GM23338 (cell line): ENCODE measurements around the gene MAN1C1. TPM values are rescaled to one million over a fixed set of nuclear protein-coding genes. Genes with fewer than 3 reads are reported as not detected.

ENCODE experiments used
- ATAC-seq: fragments of 200-7000 bp; cut with Tn5 transposase; 3 replicates; pipeline ENCODE4 v1.9.1; 2020
- DNase-seq: peaks from one replicate; pipeline ENCODE4 v3.0.0-alpha.2; 2015; ENCODE audit warnings: low spot score
- H2AFZ ChIP-seq: fragments of 200-600 bp; sonication (generic); 2 replicates; pipeline ENCODE4 v1.8.0; 2016; ENCODE audit warnings: antibody characterized with exemption, mild to moderate bottlenecking, moderate library complexity
- H3F3A ChIP-seq: fragments of 200-600 bp; sonication (generic); replicated peaks from 2 replicates; pipeline ENCODE4 v1.8.0; 2017; ENCODE audit warnings: antibody characterized with exemption, mixed run types, low read depth
- H3K27ac ChIP-seq: fragments of 200-600 bp; sonication (generic); 2 replicates; pipeline ENCODE4 v1.6.1; 2016; ENCODE audit warnings: low read depth
- H3K27me3 ChIP-seq: fragments of 200-600 bp; sonication (generic); 2 replicates; pipeline ENCODE4 v1.8.0; 2016; ENCODE audit warnings: mild to moderate bottlenecking, mixed run types, moderate library complexity; ENCODE audit not compliant: insufficient read depth
- H3K36me3 ChIP-seq: fragments of 200-600 bp; sonication (generic); 2 replicates; pipeline ENCODE4 v1.8.0; 2016; ENCODE audit warnings: mild to moderate bottlenecking; ENCODE audit not compliant: insufficient read depth
- H3K4me1 ChIP-seq: fragments of 200-600 bp; sonication (generic); 2 replicates; pipeline ENCODE4 v1.8.0; 2016; ENCODE audit warnings: mild to moderate bottlenecking, moderate library complexity; ENCODE audit not compliant: insufficient read depth
- H3K4me2 ChIP-seq: fragments of 200-600 bp; sonication (generic); 2 replicates; pipeline ENCODE4 v1.7.1; 2017; ENCODE audit warnings: mixed run types
- H3K4me3 ChIP-seq: fragments of 200-600 bp; sonication (generic); 2 replicates; pipeline ENCODE4 v1.6.1; 2016; ENCODE audit warnings: mixed run types
- H3K79me2 ChIP-seq: fragments of 200-600 bp; sonication (generic); replicated peaks from 2 replicates; pipeline ENCODE4 v1.8.0; 2017; ENCODE audit warnings: mild to moderate bottlenecking; ENCODE audit not compliant: insufficient read depth
- H3K9me2 ChIP-seq: fragments of 200-600 bp; sonication (generic); 2 replicates; pipeline ENCODE4 v1.8.0; 2017; ENCODE audit not compliant: insufficient read depth
- H4K20me1 ChIP-seq: fragments of 200-600 bp; sonication (generic); replicated peaks from 2 replicates; pipeline ENCODE4 v1.8.0; 2017; ENCODE audit warnings: mild to moderate bottlenecking; ENCODE audit not compliant: insufficient read depth
- H3K27ac Mint-ChIP-seq: 2 replicates; pipeline ENCODE4 v1.8.0; 2020; ENCODE audit warnings: inconsistent platforms, mild to moderate bottlenecking, moderate library complexity, mixed read lengths
- H3K27me3 Mint-ChIP-seq: 3 replicates; pipeline ENCODE4 v1.8.0; 2022; ENCODE audit warnings: low read depth, mild to moderate bottlenecking, moderate library complexity, mixed read lengths, inconsistent platforms; ENCODE audit not compliant: insufficient read depth, poor library complexity
- H3K36me3 Mint-ChIP-seq: 3 replicates; pipeline ENCODE4 v1.8.0; 2021; ENCODE audit warnings: low read depth, mild to moderate bottlenecking, inconsistent platforms, moderate library complexity, mixed read lengths
- H3K4me1 Mint-ChIP-seq: 3 replicates; pipeline ENCODE4 v1.8.0; 2020; ENCODE audit warnings: mild to moderate bottlenecking, inconsistent platforms, mixed read lengths
- H3K4me3 Mint-ChIP-seq: 3 replicates; pipeline ENCODE4 v1.8.0; 2021; ENCODE audit warnings: moderate library complexity, mild to moderate bottlenecking, inconsistent platforms, mixed read lengths
- H3K9me3 Mint-ChIP-seq: 3 replicates; pipeline ENCODE4 v1.8.0; 2020; ENCODE audit warnings: moderate library complexity, mild to moderate bottlenecking, inconsistent platforms, mixed read lengths
- EZH2 ChIP-seq: fragments of 200-600 bp; sonication (generic); IDR thresholded peaks from one replicate; pipeline ENCODE4 v1.8.0; 2017; ENCODE audit warnings: antibody characterized with exemption, mild to moderate bottlenecking, low read depth; ENCODE audit not compliant: unreplicated experiment
- EZH2phosphoT487 ChIP-seq: fragments of 200-600 bp; sonication (generic); IDR thresholded peaks from one replicate; pipeline ENCODE4 v1.8.1; 2018; ENCODE audit warnings: antibody characterized with exemption; ENCODE audit not compliant: unreplicated experiment
- NANOG ChIP-seq: IDR thresholded peaks from 2 replicates; pipeline ENCODE4 v1.6.1; 2016; ENCODE audit warnings: antibody characterized with exemption, borderline replicate concordance
- POLR2AphosphoS5 ChIP-seq: IDR thresholded peaks from 2 replicates; pipeline ENCODE4 v1.6.1; 2016; ENCODE audit warnings: antibody characterized with exemption, low read depth
- STAT1 ChIP-seq: IDR thresholded peaks from one replicate; pipeline ENCODE4 v1.6.1; 2016; ENCODE audit warnings: antibody characterized with exemption; ENCODE audit not compliant: unreplicated experiment
- ZNF114 ChIP-seq: fragments of 250-450 bp; sonication (Bioruptor Pico); IDR thresholded peaks from 2 replicates; pipeline ENCODE4 v1.5.0; 2020; ENCODE audit warnings: mild to moderate bottlenecking, moderate library complexity
- ZNF331 ChIP-seq: fragments of 250-450 bp; sonication (Bioruptor Pico); IDR thresholded peaks from 2 replicates; pipeline ENCODE4 v1.5.0; 2020; ENCODE audit warnings: low read depth, mild to moderate bottlenecking, moderate library complexity
- ZNF462 ChIP-seq: fragments of 250-450 bp; sonication (Bioruptor Pico); IDR thresholded peaks from 2 replicates; pipeline ENCODE4 v1.5.0; 2020; ENCODE audit warnings: mild to moderate bottlenecking, moderate library complexity
- polyA plus RNA-seq: library from polyadenylated mRNA; unstranded; fragments of >200 nt; fragmentation: Nextera tagmentation; extraction: Ambion mirVana; gene quantifications from 2 replicates; pipeline ENCODE4 v1.2.1, GENCODE V29; 2016
- total RNA-seq: library from RNA; depleted of rRNA; stranded (reverse); fragments of >200 nt; shearing (Covaris generic); gene quantifications from 2 replicates; pipeline ENCODE4 v1.2.3, GENCODE V29; 2014

MAN1C1 gene
- total and polyA plus RNA-seq, 2 experiments from 2014 or later: 5.4 to 13.6 TPM

GRCh38 chr1:25787760-25788166 is 171.2 kb downstream of the MAN1C1 start (continued):
- no peak for TF ChIP-seq ZNF462

- Histone ChIP-seq H3K27me3 (no peaks in the 10 kb centered on the region), H3K4me3 (no peak overlapping the region), H2AFZ (no peak overlapping the region), H3K36me3 (no peaks in the 10 kb centered on the region), H4K20me1 (no peaks in the 10 kb centered on the region; the same call in 1 of the 2 replicates), H3K4me1 (no peaks in the 10 kb centered on the region), H3K4me2 (no peak overlapping the region), H3K9me2 (no peaks in the 10 kb centered on the region), H3F3A (no peaks in the 10 kb centered on the region), H3K79me2 (no peaks in the 10 kb centered on the region), H3K27ac (no peak overlapping the region)
- Mint-ChIP-seq H3K4me1 (no peaks in the 10 kb centered on the region; the same call in 2 of the 3 replicates), H3K4me3 (no peak overlapping the region), H3K27me3 (peaks cover 5% of the 10 kb centered on the region), H3K36me3 (no peaks in the 10 kb centered on the region), H3K27ac (no peak overlapping the region), H3K9me3 (no peaks in the 10 kb centered on the region)
- ATAC-seq (no peak), DNase-seq (no peak)
- TF ChIP-seq POLR2AphosphoS5 (no peak), ZNF462 (no peak), EZH2 (no peak), ZNF114 (CRISPR knock-in tag) (no peak), STAT1 (no peak), EZH2phosphoT487 (no peak), ZNF331 (no peak), NANOG (no peak)
Measured at GRCh38 chr1:25790472-25790871, 173.9 kb downstream of the MAN1C1 start.
